ENCODE data around the gene POPDC3.

POPDC3 gene

GRCh38 chr6:105138141-105138540, 41.7 kb downstream of the POPDC3 start:
- DNase-seq (ENCODE audit: low read depth) = no peak
- no peak for TF ChIP-seq CTCF (conservative IDR thresholded peaks at IDR 0.05; ENCODE audit: control insufficient read depth, insufficient read depth, low read depth, low read length)
- no peak overlapping the region for H3K4me3 ChIP-seq (ENCODE audit: control insufficient read depth, low read depth, low read length)

GRCh38 chr6:105137388-105137787, 42.4 kb downstream of the POPDC3 start:
- H3K4me3 ChIP-seq (ENCODE audit: control insufficient read depth, low read depth, low read length) = peak overlapping the region; percentile 65
- TF ChIP-seq CTCF (conservative IDR thresholded peaks at IDR 0.05; ENCODE audit: control insufficient read depth, insufficient read depth, low read depth, low read length) = no peak
- DNase-seq (ENCODE audit: low read depth) = no peak

DNA sequence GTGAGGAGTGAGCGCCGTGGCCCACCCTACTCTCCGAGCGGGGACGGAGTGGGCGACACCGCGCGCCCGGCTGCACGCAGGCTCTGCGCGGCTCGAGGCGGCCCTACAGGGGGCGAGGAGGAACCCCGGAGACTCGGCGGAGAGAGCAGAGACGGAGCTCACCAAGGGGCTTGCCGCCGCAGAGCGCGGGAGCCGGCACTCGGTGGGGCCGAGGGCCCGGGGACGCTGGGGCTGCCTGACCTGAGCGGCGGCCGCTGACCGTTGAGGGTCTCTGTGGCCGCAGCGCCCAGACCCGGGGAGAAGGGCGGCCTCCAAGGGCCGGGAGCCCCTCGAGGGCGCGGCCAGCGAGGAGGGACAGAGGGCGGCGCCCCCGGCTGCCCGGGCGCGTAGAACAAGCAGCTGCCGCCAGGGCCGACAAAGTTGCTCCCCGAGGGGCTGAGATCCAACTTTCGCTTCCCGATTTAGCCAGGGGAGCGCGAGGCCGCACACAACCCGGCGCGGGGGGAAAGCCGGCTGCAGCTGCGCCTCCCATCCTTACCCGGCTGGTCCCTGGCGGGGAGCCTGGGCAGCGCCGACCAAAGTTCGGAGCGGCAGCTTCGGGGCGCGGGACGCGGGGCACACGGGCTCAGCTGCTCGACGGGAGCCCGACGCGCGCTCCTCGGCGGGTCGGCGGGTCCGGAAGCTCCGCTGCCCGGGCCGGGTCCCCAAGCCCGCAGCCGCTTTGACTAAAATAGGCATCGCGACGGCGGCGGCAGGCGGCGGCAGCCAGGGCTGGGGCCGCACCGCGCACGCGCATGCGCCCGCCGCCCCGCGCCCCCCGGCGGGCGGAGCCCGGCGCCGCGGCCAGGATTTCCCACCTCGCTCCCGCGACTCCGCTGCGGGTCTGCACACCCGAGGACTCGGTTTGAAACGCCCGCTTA, 43.1 kb downstream of the POPDC3 start:
- DNase-seq (ENCODE audit: low read depth) = peak; percentile 48
- TF ChIP-seq CTCF (conservative IDR thresholded peaks at IDR 0.05; ENCODE audit: control insufficient read depth, insufficient read depth, low read depth, low read length) = no peak
- peak overlapping the region; percentile 65 for H3K4me3 ChIP-seq (ENCODE audit: control insufficient read depth, low read depth, low read length)

- H3K4me3 ChIP-seq (ENCODE audit: control insufficient read depth, low read depth, low read length) = peak overlapping the region; percentile 65
- TF ChIP-seq CTCF (conservative IDR thresholded peaks at IDR 0.05; ENCODE audit: control insufficient read depth, insufficient read depth, low read depth, low read length) = no peak
- peak; percentile 16 for DNase-seq (ENCODE audit: low read depth)
Measured at GRCh38 chr6:105135907-105136430, 43.8 kb downstream of the POPDC3 start.

- peak; percentile 22 for TF ChIP-seq CTCF (conservative IDR thresholded peaks at IDR 0.05; ENCODE audit: control insufficient read depth, insufficient read depth, low read depth, low read length)
- no peak overlapping the region for H3K4me3 ChIP-seq (ENCODE audit: control insufficient read depth, low read depth, low read length)
- peak; percentile 43 for DNase-seq (ENCODE audit: low read depth)
Measured at GRCh38 chr6:105135056-105135455, 44.8 kb downstream of the POPDC3 start.

- H3K4me3 ChIP-seq (ENCODE audit: control insufficient read depth, low read depth, low read length) = no peak overlapping the region
- no peak for DNase-seq (ENCODE audit: low read depth)
- no peak for TF ChIP-seq CTCF (conservative IDR thresholded peaks at IDR 0.05; ENCODE audit: control insufficient read depth, insufficient read depth, low read depth, low read length)
Measured at GRCh38 chr6:105122717-105123116, 57.1 kb downstream of the POPDC3 start.
